OCI-LY3 (cell line): ENCODE data around the gene RENBP.

Source experiments
- CTCF ChIP-seq: fragments of 200-600, 300-600 bp; sonication (generic); IDR thresholded peaks from 2 replicates; pipeline ENCODE4 v1.5.1; 2014; ENCODE audit warnings: antibody characterized with exemption, low read length, low read depth
- EZH2phosphoT487 ChIP-seq: fragments of 200-600 bp; shearing (Covaris generic); IDR thresholded peaks from 2 replicates; pipeline ENCODE4 v1.6.1; 2018; ENCODE audit warnings: antibody characterized with exemption, mixed run types, low read depth

- TF ChIP-seq CTCF (no peak), EZH2phosphoT487 (no peak)
Measured at GRCh38 chrX:153948002-153948466, 3.6 kb upstream of the RENBP start.
